CD4-positive, alpha-beta T cell treated with Interleukin-21 for 1 hour (primary cell): ENCODE measurements around the gene ADAM10.

Source experiments
- DNase-seq: peaks from one replicate; pipeline ENCODE4 v3.0.0-alpha.2; 2020

The ADAM10 gene

GRCh38 chr15:58715266-58715917, 34.1 kb downstream of the ADAM10 start:
- no peak for DNase-seq

GRCh38 chr15:58710701-58711100, 38.8 kb downstream of the ADAM10 start:
- no peak for DNase-seq

GRCh38 chr15:58707397-58707796, 42.1 kb downstream of the ADAM10 start:
- no peak for DNase-seq

GRCh38 chr15:58705105-58705504, 44.4 kb downstream of the ADAM10 start:
- DNase-seq = no peak

- DNase-seq = no peak
Measured at GRCh38 chr15:58704155-58704865, 45.2 kb downstream of the ADAM10 start.

- DNase-seq = no peak
Measured at GRCh38 chr15:58703610-58704009, 45.9 kb downstream of the ADAM10 start.

- DNase-seq = no peak
Measured at GRCh38 chr15:58702233-58702632, 47.3 kb downstream of the ADAM10 start.

GRCh38 chr15:58701376-58701775, 48.1 kb downstream of the ADAM10 start:
- no peak for DNase-seq

GRCh38 chr15:58699769-58700168, 49.7 kb downstream of the ADAM10 start:
- no peak for DNase-seq

- DNase-seq = no peak
Measured at GRCh38 chr15:58698887-58699641, 50.4 kb downstream of the ADAM10 start.

GRCh38 chr15:58697220-58697619, 52.3 kb downstream of the ADAM10 start:
- no peak for DNase-seq

- no peak for DNase-seq
Measured at GRCh38 chr15:58696738-58697137, 52.8 kb downstream of the ADAM10 start.

- DNase-seq = no peak
Measured at GRCh38 chr15:58694641-58695398, 54.7 kb downstream of the ADAM10 start.

GRCh38 chr15:58690703-58691102, 58.8 kb downstream of the ADAM10 start:
- DNase-seq = no peak

GRCh38 chr15:58689646-58690045, 59.9 kb downstream of the ADAM10 start:
- no peak for DNase-seq

- DNase-seq = no peak
Measured at GRCh38 chr15:58686286-58686685, 63.2 kb downstream of the ADAM10 start.

GRCh38 chr15:58684751-58685150, 64.8 kb downstream of the ADAM10 start:
- no peak for DNase-seq

GRCh38 chr15:58684036-58684710, 65.3 kb downstream of the ADAM10 start:
- no peak for DNase-seq

GRCh38 chr15:58682234-58682633, 67.3 kb downstream of the ADAM10 start:
- no peak for DNase-seq

- no peak for DNase-seq
Measured at GRCh38 chr15:58678683-58679082, 70.8 kb downstream of the ADAM10 start.

GRCh38 chr15:58677426-58677825, 72.1 kb downstream of the ADAM10 start:
- DNase-seq = no peak

GRCh38 chr15:58676766-58677165, 72.7 kb downstream of the ADAM10 start:
- DNase-seq = no peak

- DNase-seq = no peak
Measured at GRCh38 chr15:58671186-58671585, 78.3 kb downstream of the ADAM10 start.
